HepG2 (cell line): ENCODE measurements around the gene BRK1. TPM values are rescaled to one million over a fixed set of nuclear protein-coding genes. Genes with fewer than 3 reads are reported as not detected.

ENCODE experiments used
- ATAC-seq: fragments of 200-7000 bp; cut with Tn5 transposase; 3 replicates; pipeline ENCODE4 v1.9.1; 2020; ENCODE audit warnings: mild to moderate bottlenecking, moderate library complexity
- BruUV-seq: library from RNA; stranded (reverse); fragments of 400-500 nt; replicated peaks from 2 replicates; lab custom pipeline; 2021; lab: Mats Ljungman, UMichigan
- CTCF ChIA-PET: fragments of 300-600 bp; formaldehyde crosslinking; extraction: SDS; loops from one replicate; lab custom pipeline; 2021; ENCODE audit warnings: low total read pairs, inconsistent platforms, low intra/inter-chr PET ratio; lab: Yijun Ruan, JAX
- POLR2A ChIA-PET: fragments of 350-600 bp; sonication (Branson Sonifier 250); formaldehyde crosslinking; loops from one replicate; lab custom pipeline; 2020; ENCODE audit warnings: antibody characterized with exemption, inconsistent platforms; lab: Yijun Ruan, JAX
- DNase-seq: peaks from one replicate; pipeline ENCODE4 v3.0.0-alpha.2; 2015; ENCODE audit warnings: low spot score
- FAIRE-seq: peaks from 3 replicates; lab custom pipeline; 2011; peaks lifted over from hg19 to GRCh38; lab: Jason Lieb, UNC
- H2AFZ ChIP-seq: one replicate; pipeline ENCODE4 v1.6.1; 2011; ENCODE audit warnings: low read length, inconsistent platforms
- H3K27ac ChIP-seq: fragments of 300-600 bp; 3 replicates; pipeline ENCODE4 v1.8.0; 2011; ENCODE audit warnings: mixed run types, mild to moderate bottlenecking, mixed read lengths, low read length, inconsistent platforms; ENCODE audit not compliant: insufficient read depth; ENCODE audit errors: extremely low read length
- H3K27me3 ChIP-seq, 2 experiments: fragments of 200-600 bp in 1 of 2; 2 replicates in 1 of 2; 3 replicates in 1 of 2; pipeline versions ENCODE4 v1.6.0 to v1.8.0; 2011; ENCODE audit warnings: low read length in 2 of 2, mild to moderate bottlenecking in 2 of 2, moderate library complexity in 2 of 2, inconsistent platforms in 1 of 2; ENCODE audit not compliant: insufficient read depth in 2 of 2, control insufficient read depth in 1 of 2
- H3K36me3 ChIP-seq, 2 experiments: fragments of 200-600 bp in 1 of 2; replicated peaks in 1 of 2; 2 replicates in 1 of 2; 3 replicates in 1 of 2; pipeline versions ENCODE4 v1.5.1 to v1.8.0; 2011; ENCODE audit warnings: low read length in 2 of 2, inconsistent platforms in 1 of 2; ENCODE audit not compliant: insufficient read depth in 2 of 2, control insufficient read depth in 1 of 2
- H3K4me1 ChIP-seq: 2 replicates; pipeline ENCODE4 v1.5.1; 2012; ENCODE audit warnings: low read length, inconsistent platforms; ENCODE audit not compliant: insufficient read depth
- H3K4me2 ChIP-seq: 2 replicates; pipeline ENCODE4 v1.6.0; 2011; ENCODE audit warnings: low read depth, low read length, inconsistent platforms
- H3K4me3 ChIP-seq, 3 experiments: fragments of 200-600 bp in 1 of 3; sonication (generic), shearing (Covaris generic) in 1 of 3; replicated peaks in 1 of 3; 2 replicates each; pipeline ENCODE4 v1.5.1; 2011 to 2016; ENCODE audit warnings: low read length in 3 of 3, inconsistent platforms in 2 of 3, low read depth in 2 of 3, mild to moderate bottlenecking in 2 of 3, control low read depth in 1 of 3, mixed read lengths in 1 of 3; ENCODE audit not compliant: insufficient read depth in 1 of 3
- H3K79me2 ChIP-seq: one replicate; pipeline ENCODE4 v1.6.1; 2011; ENCODE audit warnings: low read length, inconsistent platforms; ENCODE audit not compliant: insufficient read depth
- H3K9ac ChIP-seq: 2 replicates; pipeline ENCODE4 v1.6.0; 2011; ENCODE audit warnings: mild to moderate bottlenecking, low read depth, low read length, inconsistent platforms; ENCODE audit not compliant: insufficient read depth
- H3K9me3 ChIP-seq: 2 replicates; pipeline ENCODE4 v1.5.1; 2012; ENCODE audit warnings: mild to moderate bottlenecking, low read length
- H4K20me1 ChIP-seq: 2 replicates; pipeline ENCODE4 v1.6.0; 2011; ENCODE audit warnings: inconsistent platforms, mild to moderate bottlenecking, low read length, moderate library complexity; ENCODE audit not compliant: insufficient read depth
- BRD4 ChIP-seq: sonication (generic); formaldehyde crosslinking; IDR thresholded peaks from 2 replicates; pipeline ENCODE4 v1.4.0; 2020; ENCODE audit warnings: missing genetic modification reagents
- CEBPB ChIP-seq: IDR thresholded peaks from 2 replicates; pipeline ENCODE4 v1.6.1; 2011; ENCODE audit warnings: low read depth, low read length, improper control_type of control experiment, borderline replicate concordance
- RAD21 ChIP-seq: fragments of 450-650 bp; formaldehyde crosslinking; IDR thresholded peaks from 2 replicates; pipeline ENCODE4 v1.5.0; 2020; ENCODE audit warnings: mild to moderate bottlenecking
- RARA ChIP-seq: IDR thresholded peaks from 2 replicates; pipeline ENCODE4 v1.6.1; 2016; ENCODE audit warnings: missing genetic modification reagents, missing compliant biosample characterization
- REXO4 ChIP-seq: sonication (generic); formaldehyde crosslinking; IDR thresholded peaks from 2 replicates; pipeline ENCODE4 v1.8.0; 2022; ENCODE audit warnings: missing genetic modification reagents, mild to moderate bottlenecking, borderline replicate concordance
- SETDB1 ChIP-seq: sonication (generic); formaldehyde crosslinking; IDR thresholded peaks from 2 replicates; pipeline ENCODE4 v1.5.1; 2020; ENCODE audit warnings: missing genetic modification reagents, mild to moderate bottlenecking, borderline replicate concordance
- STAT5B ChIP-seq: sonication (generic); formaldehyde crosslinking; IDR thresholded peaks from 2 replicates; pipeline ENCODE4 v1.4.0; 2020; ENCODE audit warnings: missing genetic modification reagents
- TOPORS ChIP-seq: sonication (generic); formaldehyde crosslinking; IDR thresholded peaks from 2 replicates; pipeline ENCODE4 v1.8.0; 2023; ENCODE audit warnings: mild to moderate bottlenecking, missing genetic modification reagents
- ZNF33A ChIP-seq: sonication (generic); formaldehyde crosslinking; IDR thresholded peaks from 2 replicates; pipeline ENCODE4 v1.5.1; 2020; ENCODE audit warnings: missing genetic modification reagents, mild to moderate bottlenecking, moderate library complexity, borderline replicate concordance
- ZNF496 ChIP-seq: sonication (generic); formaldehyde crosslinking; IDR thresholded peaks from 2 replicates; pipeline ENCODE4 v1.8.1; 2023; ENCODE audit warnings: mild to moderate bottlenecking, moderate library complexity, missing genetic modification reagents; ENCODE audit not compliant: insufficient replicate concordance
- WGBS: methylation state at CpG from one replicate; pipeline ENCODE4 v1.1.6; 2017; ENCODE audit warnings: low lambda C conversion rate; 5-methylcytosine and 5-hydroxymethylcytosine counted together
- in situ Hi-C: cut with HindIII; loops from 2 replicates; pipeline ENCODE4 v1.10.0; 2017; ENCODE audit warnings: low pct_unique_long_range_greater_than_20kb; ENCODE audit not compliant: extremely low pct_ligation_motif_present
- intact Hi-C: fragments of 100-400 bp; cut with micrococcal nuclease; formaldehyde crosslinking; loops from one replicate; pipeline ENCODE4 v1.10.0; 2022; ENCODE audit not compliant: unreplicated experiment
- polyA plus RNA-seq, 8 experiments: library from polyadenylated mRNA; depleted of rRNA in 3 of 8; stranded (reverse) in 7 of 8; unstranded in 1 of 8; fragments of >200 nt; fragmentation: Illumina TruSeq in 4 of 8; extraction: Trizol in 4 of 8; gene quantifications; 2 replicates each; pipeline versions ENCODE4 v1.2.1 to v1.2.3, GENCODE V29; 2011 to 2016; ENCODE audit warnings: low read depth in 4 of 8, missing spikeins in 1 of 8, mixed read lengths in 1 of 8; ENCODE audit not compliant: insufficient read depth in 1 of 8
- total RNA-seq, 5 experiments: library from RNA; depleted of rRNA; stranded (reverse); fragments of >200 nt; fragmentation: Illumina TruSeq; extraction: Trizol; gene quantifications; 2 replicates each; pipeline ENCODE4 v1.2.3, GENCODE V29; 2016; ENCODE audit warnings: low read depth in 1 of 5
- TF ChIP-seq, protein P1 (sequence below): sonication (generic); formaldehyde crosslinking; IDR thresholded peaks from 2 replicates; pipeline ENCODE4 v1.4.0; 2020; ENCODE audit warnings: mild to moderate bottlenecking, low read depth, missing genetic modification reagents
- TF ChIP-seq, protein P2 (sequence below): sonication (generic); formaldehyde crosslinking; IDR thresholded peaks from 2 replicates; pipeline ENCODE4 v1.4.0; 2020; ENCODE audit warnings: missing genetic modification reagents, borderline replicate concordance

The BRK1 gene
- total and polyA plus RNA-seq, 2 of the 13 experiments (the other 11 are each of a cell fraction or from before 2014, with no cell fraction given), result 118 to 155 TPM

DNA sequence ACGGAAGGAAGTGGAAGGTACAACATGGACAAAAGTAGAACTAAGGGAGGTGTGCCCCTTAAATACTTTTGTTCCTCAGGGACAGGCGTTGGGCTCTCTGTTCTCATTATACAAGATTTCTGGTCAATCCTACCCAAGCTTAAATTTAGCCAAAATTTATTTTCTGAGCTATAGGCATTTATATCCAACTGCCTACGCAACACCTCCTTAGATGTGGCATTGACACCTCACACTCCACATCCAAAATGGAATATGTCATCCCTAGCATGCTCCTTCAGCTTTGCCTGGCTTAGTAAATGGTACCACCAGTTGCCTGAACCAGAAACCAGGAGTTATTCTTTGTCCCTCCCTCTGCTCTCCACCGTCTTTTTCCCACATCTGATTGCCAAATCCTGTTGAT lies 33.6 kb upstream of the BRK1 start:
- ChIA-PET CTCF (no interaction called here), POLR2A (no interaction called here)
- peaks cover 5 to 56% of the 10 kb centered on the region in 2 experiments for H3K36me3 ChIP-seq
- no peak overlapping the region for H2AFZ ChIP-seq
- no peak overlapping the region for H3K4me3 ChIP-seq
- FAIRE-seq (no peak), ATAC-seq (no peak), DNase-seq (no peak)
- no peaks in the 10 kb centered on the region for H3K27me3 ChIP-seq
- H3K9me3 ChIP-seq, result no peaks in the 10 kb centered on the region
- H3K27ac ChIP-seq, result no peak overlapping the region
- in situ Hi-C loops, result no loop called here
- no peak for TF ChIP-seq REXO4 (CRISPR knock-in tag)
- no peak for TF ChIP-seq ZNF33A (CRISPR knock-in tag)
- TF ChIP-seq, protein P1, sequence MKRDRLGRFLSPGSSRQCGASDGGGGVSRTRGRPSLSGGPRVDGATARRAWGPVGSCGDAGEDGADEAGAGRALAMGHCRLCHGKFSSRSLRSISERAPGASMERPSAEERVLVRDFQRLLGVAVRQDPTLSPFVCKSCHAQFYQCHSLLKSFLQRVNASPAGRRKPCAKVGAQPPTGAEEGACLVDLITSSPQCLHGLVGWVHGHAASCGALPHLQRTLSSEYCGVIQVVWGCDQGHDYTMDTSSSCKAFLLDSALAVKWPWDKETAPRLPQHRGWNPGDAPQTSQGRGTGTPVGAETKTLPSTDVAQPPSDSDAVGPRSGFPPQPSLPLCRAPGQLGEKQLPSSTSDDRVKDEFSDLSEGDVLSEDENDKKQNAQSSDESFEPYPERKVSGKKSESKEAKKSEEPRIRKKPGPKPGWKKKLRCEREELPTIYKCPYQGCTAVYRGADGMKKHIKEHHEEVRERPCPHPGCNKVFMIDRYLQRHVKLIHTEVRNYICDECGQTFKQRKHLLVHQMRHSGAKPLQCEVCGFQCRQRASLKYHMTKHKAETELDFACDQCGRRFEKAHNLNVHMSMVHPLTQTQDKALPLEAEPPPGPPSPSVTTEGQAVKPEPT (CRISPR knock-in tag), result no peak
- no peak for TF ChIP-seq RARA (CRISPR knock-in tag)
- no peak for TF ChIP-seq TOPORS (CRISPR knock-in tag)
- TF ChIP-seq, protein P2, sequence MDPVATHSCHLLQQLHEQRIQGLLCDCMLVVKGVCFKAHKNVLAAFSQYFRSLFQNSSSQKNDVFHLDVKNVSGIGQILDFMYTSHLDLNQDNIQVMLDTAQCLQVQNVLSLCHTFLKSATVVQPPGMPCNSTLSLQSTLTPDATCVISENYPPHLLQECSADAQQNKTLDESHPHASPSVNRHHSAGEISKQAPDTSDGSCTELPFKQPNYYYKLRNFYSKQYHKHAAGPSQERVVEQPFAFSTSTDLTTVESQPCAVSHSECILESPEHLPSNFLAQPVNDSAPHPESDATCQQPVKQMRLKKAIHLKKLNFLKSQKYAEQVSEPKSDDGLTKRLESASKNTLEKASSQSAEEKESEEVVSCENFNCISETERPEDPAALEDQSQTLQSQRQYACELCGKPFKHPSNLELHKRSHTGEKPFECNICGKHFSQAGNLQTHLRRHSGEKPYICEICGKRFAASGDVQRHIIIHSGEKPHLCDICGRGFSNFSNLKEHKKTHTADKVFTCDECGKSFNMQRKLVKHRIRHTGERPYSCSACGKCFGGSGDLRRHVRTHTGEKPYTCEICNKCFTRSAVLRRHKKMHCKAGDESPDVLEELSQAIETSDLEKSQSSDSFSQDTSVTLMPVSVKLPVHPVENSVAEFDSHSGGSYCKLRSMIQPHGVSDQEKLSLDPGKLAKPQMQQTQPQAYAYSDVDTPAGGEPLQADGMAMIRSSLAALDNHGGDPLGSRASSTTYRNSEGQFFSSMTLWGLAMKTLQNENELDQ (CRISPR knock-in tag), result no peak
- TF ChIP-seq ZNF496 (CRISPR knock-in tag), result no peak
- no peak for TF ChIP-seq BRD4 (CRISPR knock-in tag)
- TF ChIP-seq SETDB1 (CRISPR knock-in tag), result no peak
- no peak for TF ChIP-seq RAD21 (CRISPR knock-in tag)
- TF ChIP-seq CEBPB, result no peak
- no peak for TF ChIP-seq STAT5B (CRISPR knock-in tag)
- H3K79me2 ChIP-seq, result no peaks in the 10 kb centered on the region
- no peak overlapping the region for H3K9ac ChIP-seq
- no peaks in the 10 kb centered on the region for H4K20me1 ChIP-seq
- intact Hi-C loops, result no loop called here
- no peaks in the 10 kb centered on the region for H3K4me1 ChIP-seq
- BruUV-seq, result no TSS peak
- H3K4me2 ChIP-seq, result no peak overlapping the region
- 95% methylated on average over 4 of the region's 4 CpGs for WGBS
